GM12875 (cell line): Measurements from ENCODE around the gene PPIP5K2.
A peak's percentile ranks its signal among the peaks of the same experiment; 100 is the strongest.

ENCODE experiments used
- H3K4me3 ChIP-seq: one replicate; pipeline ENCODE4 v1.5.1; 2011; ENCODE audit warnings: low read depth, low read length, control low read depth
- TF ChIP-seq, protein P1 (sequence below): IDR thresholded peaks from 2 replicates; pipeline ENCODE4 v1.5.1; 2011; ENCODE audit warnings: low read depth, mild to moderate bottlenecking, control low read depth, inconsistent platforms, low read length, moderate library complexity, borderline replicate concordance; ENCODE audit not compliant: insufficient read depth

PPIP5K2 gene

GRCh38 chr5:103256178-103256577 is 136.1 kb downstream of the PPIP5K2 start:
- TF ChIP-seq, protein P1, sequence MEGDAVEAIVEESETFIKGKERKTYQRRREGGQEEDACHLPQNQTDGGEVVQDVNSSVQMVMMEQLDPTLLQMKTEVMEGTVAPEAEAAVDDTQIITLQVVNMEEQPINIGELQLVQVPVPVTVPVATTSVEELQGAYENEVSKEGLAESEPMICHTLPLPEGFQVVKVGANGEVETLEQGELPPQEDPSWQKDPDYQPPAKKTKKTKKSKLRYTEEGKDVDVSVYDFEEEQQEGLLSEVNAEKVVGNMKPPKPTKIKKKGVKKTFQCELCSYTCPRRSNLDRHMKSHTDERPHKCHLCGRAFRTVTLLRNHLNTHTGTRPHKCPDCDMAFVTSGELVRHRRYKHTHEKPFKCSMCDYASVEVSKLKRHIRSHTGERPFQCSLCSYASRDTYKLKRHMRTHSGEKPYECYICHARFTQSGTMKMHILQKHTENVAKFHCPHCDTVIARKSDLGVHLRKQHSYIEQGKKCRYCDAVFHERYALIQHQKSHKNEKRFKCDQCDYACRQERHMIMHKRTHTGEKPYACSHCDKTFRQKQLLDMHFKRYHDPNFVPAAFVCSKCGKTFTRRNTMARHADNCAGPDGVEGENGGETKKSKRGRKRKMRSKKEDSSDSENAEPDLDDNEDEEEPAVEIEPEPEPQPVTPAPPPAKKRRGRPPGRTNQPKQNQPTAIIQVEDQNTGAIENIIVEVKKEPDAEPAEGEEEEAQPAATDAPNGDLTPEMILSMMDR = no peak
- no peak overlapping the region for H3K4me3 ChIP-seq

DNA sequence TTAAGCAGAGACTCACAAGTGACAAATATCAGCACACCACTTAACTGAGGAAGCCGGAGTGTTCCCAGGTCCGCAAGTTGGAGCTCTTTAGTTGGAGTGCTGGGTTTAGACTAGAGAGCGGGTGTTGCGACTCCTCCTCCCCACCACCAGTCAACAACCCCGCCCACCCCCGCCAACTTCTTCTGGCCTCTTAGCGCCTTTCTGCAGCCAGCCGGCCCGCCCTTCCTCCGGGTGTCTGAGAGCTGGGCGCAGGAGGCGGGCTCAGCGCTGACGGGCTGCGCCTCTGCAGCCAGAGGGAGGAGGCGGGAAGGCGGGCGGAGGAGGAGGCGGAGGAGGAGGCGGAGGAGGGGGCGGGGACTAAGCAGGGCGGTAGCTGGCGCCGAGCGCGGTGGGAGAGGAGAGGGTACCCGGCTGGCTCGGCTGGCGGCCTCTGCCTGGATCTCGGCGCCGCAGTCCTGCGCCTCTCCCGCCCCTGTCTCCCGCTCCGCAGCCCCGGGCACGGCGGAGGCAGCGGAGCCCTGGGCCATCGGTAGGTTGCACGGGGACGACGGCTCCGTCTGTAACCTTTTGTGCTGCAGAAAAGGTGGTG is 138.4 kb downstream of the PPIP5K2 start, which contains the start of gene MACIR:
Gene MACIR, plus strand, starts transcription at position 396 of the 589 bp plus-strand sequence. CDS start 17,157 bp downstream, outside the sequence.
- H3K4me3 ChIP-seq = peak within 1 kb of the TSS; percentile 94
- TF ChIP-seq, protein P1 = no peak

DNA sequence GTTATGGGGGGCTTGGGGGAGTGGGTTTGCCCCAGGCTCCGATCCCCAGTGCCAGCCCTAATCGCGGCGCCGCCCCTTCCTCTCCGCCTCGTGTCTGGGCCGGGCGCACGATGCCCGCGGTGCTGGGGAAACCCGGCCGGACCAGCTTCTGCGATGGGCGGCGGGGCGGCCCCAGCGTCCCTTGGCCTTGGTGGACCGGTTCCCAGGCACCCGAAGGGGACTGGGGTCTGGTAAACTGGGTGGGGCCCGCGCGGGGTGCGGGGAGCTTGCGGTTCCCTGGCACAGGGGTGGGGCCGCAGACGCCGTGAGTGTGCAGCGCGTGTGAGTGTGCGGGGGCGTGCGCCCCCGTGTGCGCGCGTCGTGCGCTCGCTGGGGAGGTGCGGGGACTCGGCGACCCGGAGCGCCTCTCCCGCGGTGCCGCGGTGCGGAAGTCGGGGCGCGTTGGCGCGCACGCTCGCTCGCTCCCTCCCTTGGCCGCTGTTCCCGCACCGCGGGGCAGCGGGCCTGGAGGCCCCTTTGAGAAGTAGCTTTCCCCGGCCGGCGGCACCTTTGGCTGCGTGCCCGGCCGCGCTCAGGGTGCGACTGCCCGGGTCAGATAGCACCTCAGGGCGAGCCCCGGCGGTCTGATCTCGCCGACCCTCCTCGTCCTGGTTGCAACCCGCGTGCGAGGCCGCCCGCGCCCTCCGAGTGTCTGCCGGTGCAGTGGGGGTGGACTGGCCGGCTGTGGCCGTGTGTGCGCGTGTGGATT is 139.0 kb downstream of the PPIP5K2 start:
- TF ChIP-seq, protein P1 = 0 out of 2 replicates have a peak, but pooled peaks have one; percentile 13
- H3K4me3 ChIP-seq = peak overlapping the region; percentile 94

- peak overlapping the region; percentile 94 for H3K4me3 ChIP-seq
- TF ChIP-seq, protein P1 = no peak
Observed at GRCh38 chr5:103259705-103260355, 139.7 kb downstream of the PPIP5K2 start.

DNA sequence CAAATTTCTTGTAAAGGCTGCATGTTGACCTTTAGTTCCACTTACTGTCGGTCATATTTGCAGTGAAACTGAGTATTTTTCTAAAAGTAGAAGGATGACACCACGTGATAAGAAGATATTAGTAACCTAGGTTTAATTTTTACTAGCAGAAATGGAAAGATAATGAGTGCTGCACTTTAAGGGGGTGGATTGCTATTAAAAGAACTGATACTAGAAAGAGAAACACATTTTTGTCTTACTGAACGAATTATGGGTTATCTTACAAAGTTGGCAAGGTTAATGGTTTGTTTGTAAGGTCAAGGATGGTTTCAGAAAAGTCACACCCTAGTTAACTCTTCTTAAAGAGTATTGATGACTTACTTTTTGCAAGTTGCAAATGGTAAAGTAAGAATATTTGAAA is 140.8 kb downstream of the PPIP5K2 start:
- H3K4me3 ChIP-seq = no peak overlapping the region
- TF ChIP-seq, protein P1 = no peak
